Neural crest cell (in vitro differentiated cells): Measurements from ENCODE around the gene MRPL10. TPM values are rescaled to one million over a fixed set of nuclear protein-coding genes. Genes with fewer than 3 reads are reported as not detected.

ENCODE experiments used
- DNase-seq: peaks from one replicate; pipeline ENCODE4 v3.0.0; 2021; ENCODE audit warnings: low read depth, mixed read lengths, low spot score
- H3K27ac Mint-ChIP-seq: one replicate; pipeline ENCODE4 v1.8.0; 2021; ENCODE audit warnings: mild to moderate bottlenecking, mixed read lengths; ENCODE audit not compliant: unreplicated experiment
- H3K27me3 Mint-ChIP-seq: 2 replicates; pipeline ENCODE4 v1.8.0; 2021; ENCODE audit warnings: low read depth, mild to moderate bottlenecking, mixed read lengths
- H3K36me3 Mint-ChIP-seq: 2 replicates; pipeline ENCODE4 v1.8.0; 2021; ENCODE audit warnings: low read depth, mild to moderate bottlenecking, mixed read lengths
- H3K4me1 Mint-ChIP-seq: 2 replicates; pipeline ENCODE4 v1.8.0; 2021; ENCODE audit warnings: mixed read lengths
- H3K4me3 Mint-ChIP-seq: one replicate; pipeline ENCODE4 v1.8.0; 2021; ENCODE audit warnings: mild to moderate bottlenecking, mixed read lengths
- H3K9me3 Mint-ChIP-seq: 2 replicates; pipeline ENCODE4 v1.8.0; 2021; ENCODE audit warnings: mixed read lengths
- total RNA-seq: library from RNA; stranded (reverse); gene quantifications from 2 replicates; pipeline ENCODE4 v1.2.1, GENCODE V29; 2021
- TF ChIP-seq, protein P1 (sequence below): fragments of 200-600 bp; sonication (generic); conservative IDR thresholded peaks from 2 replicates; pipeline ENCODE4 v1.5.0; 2021; ENCODE audit warnings: antibody characterized with exemption, mild to moderate bottlenecking

The MRPL10 gene
- total RNA-seq, 1 donor from 2014 or later = 50.0 TPM

- peaks cover 7% of the 10 kb centered on the region for H3K4me1 Mint-ChIP-seq
- H3K4me3 Mint-ChIP-seq = no peak overlapping the region
- TF ChIP-seq, protein P1, sequence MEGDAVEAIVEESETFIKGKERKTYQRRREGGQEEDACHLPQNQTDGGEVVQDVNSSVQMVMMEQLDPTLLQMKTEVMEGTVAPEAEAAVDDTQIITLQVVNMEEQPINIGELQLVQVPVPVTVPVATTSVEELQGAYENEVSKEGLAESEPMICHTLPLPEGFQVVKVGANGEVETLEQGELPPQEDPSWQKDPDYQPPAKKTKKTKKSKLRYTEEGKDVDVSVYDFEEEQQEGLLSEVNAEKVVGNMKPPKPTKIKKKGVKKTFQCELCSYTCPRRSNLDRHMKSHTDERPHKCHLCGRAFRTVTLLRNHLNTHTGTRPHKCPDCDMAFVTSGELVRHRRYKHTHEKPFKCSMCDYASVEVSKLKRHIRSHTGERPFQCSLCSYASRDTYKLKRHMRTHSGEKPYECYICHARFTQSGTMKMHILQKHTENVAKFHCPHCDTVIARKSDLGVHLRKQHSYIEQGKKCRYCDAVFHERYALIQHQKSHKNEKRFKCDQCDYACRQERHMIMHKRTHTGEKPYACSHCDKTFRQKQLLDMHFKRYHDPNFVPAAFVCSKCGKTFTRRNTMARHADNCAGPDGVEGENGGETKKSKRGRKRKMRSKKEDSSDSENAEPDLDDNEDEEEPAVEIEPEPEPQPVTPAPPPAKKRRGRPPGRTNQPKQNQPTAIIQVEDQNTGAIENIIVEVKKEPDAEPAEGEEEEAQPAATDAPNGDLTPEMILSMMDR = no peak
- H3K9me3 Mint-ChIP-seq = no peaks in the 10 kb centered on the region
- H3K36me3 Mint-ChIP-seq = no peaks in the 10 kb centered on the region
- peaks cover 84% of the 10 kb centered on the region for H3K27me3 Mint-ChIP-seq
- no peak for DNase-seq
- H3K27ac Mint-ChIP-seq = no peak overlapping the region
Measured at GRCh38 chr17:47856830-47857229, 25.5 kb upstream of the MRPL10 start.

- Mint-ChIP-seq H3K4me1 (peaks cover 7% of the 10 kb centered on the region), H3K27ac (no peak overlapping the region), H3K9me3 (no peaks in the 10 kb centered on the region), H3K27me3 (peaks cover 90% of the 10 kb centered on the region), H3K4me3 (no peak overlapping the region), H3K36me3 (no peaks in the 10 kb centered on the region)
- TF ChIP-seq, protein P1 = no peak
- DNase-seq = no peak
Measured at GRCh38 chr17:47855737-47856136, 24.4 kb upstream of the MRPL10 start.

- Mint-ChIP-seq H3K9me3 (no peaks in the 10 kb centered on the region), H3K27me3 (peaks cover 95% of the 10 kb centered on the region), H3K27ac (no peak overlapping the region), H3K4me3 (no peak overlapping the region), H3K36me3 (no peaks in the 10 kb centered on the region), H3K4me1 (peaks cover 11% of the 10 kb centered on the region)
- DNase-seq = no peak
- TF ChIP-seq, protein P1 = no peak
Measured at GRCh38 chr17:47853616-47854015, 22.3 kb upstream of the MRPL10 start.

DNA sequence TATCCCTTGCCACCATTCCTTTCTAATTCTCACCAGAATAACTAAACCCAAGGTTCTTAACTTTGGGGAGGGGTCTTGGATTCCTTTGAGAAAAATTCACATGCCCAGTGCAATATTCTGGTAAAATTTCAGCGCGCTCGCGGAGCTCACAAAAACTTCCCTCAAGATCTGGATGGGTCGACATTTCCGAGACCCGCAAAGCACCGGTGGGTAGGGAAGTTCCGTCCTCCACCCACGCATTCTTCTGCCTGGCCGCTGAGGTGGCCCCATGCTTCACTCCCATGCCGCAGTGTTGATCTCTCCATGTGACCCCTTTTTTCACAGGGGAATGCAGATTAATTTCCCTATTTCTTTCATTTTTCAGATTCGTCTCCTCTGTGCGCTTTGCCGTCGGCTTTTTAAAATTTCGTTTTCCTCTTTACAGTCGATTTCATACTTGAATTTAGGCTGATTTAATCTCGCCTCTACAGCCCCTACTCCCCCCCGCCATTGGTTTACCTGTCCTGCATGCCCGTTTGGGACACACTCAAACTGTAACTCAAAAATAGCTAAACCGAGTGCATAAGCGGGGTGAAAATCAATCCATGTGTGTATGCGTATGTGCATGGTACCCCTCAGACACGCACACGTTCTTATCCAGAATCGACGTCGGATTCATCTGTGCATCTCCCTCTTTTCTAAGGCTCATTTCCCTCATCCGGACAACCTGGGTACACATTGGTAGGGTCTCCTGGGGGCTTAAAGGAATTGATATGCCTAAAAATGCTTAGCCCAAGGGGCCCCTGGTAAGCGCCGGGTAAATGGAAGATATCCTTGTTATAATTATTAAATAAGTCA, 21.0 kb upstream of the MRPL10 start:
- H3K4me3 Mint-ChIP-seq = peak overlapping the region; percentile 31
- H3K27me3 Mint-ChIP-seq = peaks cover 98% of the 10 kb centered on the region
- peaks cover 11% of the 10 kb centered on the region for H3K4me1 Mint-ChIP-seq
- no peaks in the 10 kb centered on the region for H3K36me3 Mint-ChIP-seq
- no peak for DNase-seq
- TF ChIP-seq, protein P1 = no peak
- H3K27ac Mint-ChIP-seq = no peak overlapping the region
- no peaks in the 10 kb centered on the region for H3K9me3 Mint-ChIP-seq

GRCh38 chr17:47851764-47852112, 20.4 kb upstream of the MRPL10 start:
- TF ChIP-seq, protein P1 = no peak
- no peaks in the 10 kb centered on the region for H3K36me3 Mint-ChIP-seq
- peaks cover 15% of the 10 kb centered on the region for H3K4me1 Mint-ChIP-seq
- H3K27ac Mint-ChIP-seq = no peak overlapping the region
- peaks cover 98% of the 10 kb centered on the region for H3K27me3 Mint-ChIP-seq
- peak overlapping the region; percentile 31 for H3K4me3 Mint-ChIP-seq
- no peak for DNase-seq
- no peaks in the 10 kb centered on the region for H3K9me3 Mint-ChIP-seq
